22Rv1 (cell line): ENCODE measurements around the gene CATSPER4.

ENCODE experiments used
- H3K27ac ChIP-seq: fragments of 450-650 bp; 2 replicates; pipeline ENCODE4 v1.5.1; 2017
- ZFX ChIP-seq: fragments of 450-650 bp; IDR thresholded peaks from 2 replicates; pipeline ENCODE4 v1.6.1; 2017; ENCODE audit warnings: antibody characterized with exemption, borderline replicate concordance
- TF ChIP-seq, protein P1 (sequence below): fragments of 450-650 bp; IDR thresholded peaks from 2 replicates; pipeline ENCODE4 v1.5.1; 2017; ENCODE audit warnings: mild to moderate bottlenecking

Gene CATSPER4

DNA sequence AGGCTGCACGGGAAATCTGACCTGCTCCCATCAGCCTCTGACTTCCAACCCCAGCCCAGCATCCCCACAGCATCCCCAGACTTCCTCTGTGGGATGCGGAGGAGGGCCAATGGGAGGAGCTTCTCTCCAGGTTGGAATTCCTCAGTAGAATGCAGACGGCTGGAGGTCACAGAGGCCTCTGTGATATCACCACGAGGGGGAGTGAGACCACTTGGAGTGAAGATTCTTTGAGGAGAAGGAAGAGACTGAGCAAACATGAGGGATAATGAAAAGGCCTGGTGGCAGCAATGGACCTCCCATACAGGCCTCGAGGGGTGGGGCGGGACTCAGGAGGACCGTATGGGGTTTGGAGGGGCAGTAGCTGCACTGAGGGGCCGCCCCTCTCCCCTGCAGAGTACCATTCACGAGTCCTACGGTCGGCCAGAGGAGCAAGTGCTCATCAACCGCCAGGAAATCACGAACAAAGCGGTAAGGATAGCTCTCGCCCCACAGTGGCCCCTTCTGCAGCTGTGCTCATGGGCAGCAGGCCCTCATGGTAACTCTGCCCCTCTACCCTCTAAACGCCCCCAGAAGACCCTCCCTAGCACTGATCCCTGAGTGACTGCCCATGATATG lies at the start of gene CATSPER4:
TSS of gene CATSPER4 (plus strand) at position 230 of the 615 bp plus-strand sequence. CDS start at position 256, 26 bp downstream.
- TF ChIP-seq, protein P1, sequence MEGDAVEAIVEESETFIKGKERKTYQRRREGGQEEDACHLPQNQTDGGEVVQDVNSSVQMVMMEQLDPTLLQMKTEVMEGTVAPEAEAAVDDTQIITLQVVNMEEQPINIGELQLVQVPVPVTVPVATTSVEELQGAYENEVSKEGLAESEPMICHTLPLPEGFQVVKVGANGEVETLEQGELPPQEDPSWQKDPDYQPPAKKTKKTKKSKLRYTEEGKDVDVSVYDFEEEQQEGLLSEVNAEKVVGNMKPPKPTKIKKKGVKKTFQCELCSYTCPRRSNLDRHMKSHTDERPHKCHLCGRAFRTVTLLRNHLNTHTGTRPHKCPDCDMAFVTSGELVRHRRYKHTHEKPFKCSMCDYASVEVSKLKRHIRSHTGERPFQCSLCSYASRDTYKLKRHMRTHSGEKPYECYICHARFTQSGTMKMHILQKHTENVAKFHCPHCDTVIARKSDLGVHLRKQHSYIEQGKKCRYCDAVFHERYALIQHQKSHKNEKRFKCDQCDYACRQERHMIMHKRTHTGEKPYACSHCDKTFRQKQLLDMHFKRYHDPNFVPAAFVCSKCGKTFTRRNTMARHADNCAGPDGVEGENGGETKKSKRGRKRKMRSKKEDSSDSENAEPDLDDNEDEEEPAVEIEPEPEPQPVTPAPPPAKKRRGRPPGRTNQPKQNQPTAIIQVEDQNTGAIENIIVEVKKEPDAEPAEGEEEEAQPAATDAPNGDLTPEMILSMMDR: peak; percentile 23
- no peak for TF ChIP-seq ZFX
- H3K27ac ChIP-seq: no peak within 1 kb of the TSS

DNA sequence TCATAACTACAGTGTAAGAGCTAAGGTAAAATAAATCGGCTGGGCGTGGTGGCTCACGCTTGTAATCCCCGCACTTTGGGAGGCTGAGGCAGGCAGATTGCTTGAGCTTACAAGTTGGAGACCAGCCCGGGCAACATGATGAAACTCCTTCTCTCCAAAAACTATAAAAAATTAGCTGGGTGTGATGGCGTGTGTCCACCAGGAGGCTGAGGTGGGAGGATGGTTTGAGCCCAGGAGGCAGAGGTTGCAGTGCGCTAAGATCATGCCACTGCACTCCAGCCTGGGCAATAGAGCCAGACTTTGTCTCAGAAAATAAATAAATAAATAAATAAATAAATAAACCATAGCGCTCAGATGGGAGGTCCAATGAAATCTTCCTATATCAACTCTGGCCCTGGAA lies 48.2 kb upstream of the CATSPER4 start:
- no peak overlapping the region for H3K27ac ChIP-seq
- TF ChIP-seq, protein P1: no peak
- no peak for TF ChIP-seq ZFX

DNA sequence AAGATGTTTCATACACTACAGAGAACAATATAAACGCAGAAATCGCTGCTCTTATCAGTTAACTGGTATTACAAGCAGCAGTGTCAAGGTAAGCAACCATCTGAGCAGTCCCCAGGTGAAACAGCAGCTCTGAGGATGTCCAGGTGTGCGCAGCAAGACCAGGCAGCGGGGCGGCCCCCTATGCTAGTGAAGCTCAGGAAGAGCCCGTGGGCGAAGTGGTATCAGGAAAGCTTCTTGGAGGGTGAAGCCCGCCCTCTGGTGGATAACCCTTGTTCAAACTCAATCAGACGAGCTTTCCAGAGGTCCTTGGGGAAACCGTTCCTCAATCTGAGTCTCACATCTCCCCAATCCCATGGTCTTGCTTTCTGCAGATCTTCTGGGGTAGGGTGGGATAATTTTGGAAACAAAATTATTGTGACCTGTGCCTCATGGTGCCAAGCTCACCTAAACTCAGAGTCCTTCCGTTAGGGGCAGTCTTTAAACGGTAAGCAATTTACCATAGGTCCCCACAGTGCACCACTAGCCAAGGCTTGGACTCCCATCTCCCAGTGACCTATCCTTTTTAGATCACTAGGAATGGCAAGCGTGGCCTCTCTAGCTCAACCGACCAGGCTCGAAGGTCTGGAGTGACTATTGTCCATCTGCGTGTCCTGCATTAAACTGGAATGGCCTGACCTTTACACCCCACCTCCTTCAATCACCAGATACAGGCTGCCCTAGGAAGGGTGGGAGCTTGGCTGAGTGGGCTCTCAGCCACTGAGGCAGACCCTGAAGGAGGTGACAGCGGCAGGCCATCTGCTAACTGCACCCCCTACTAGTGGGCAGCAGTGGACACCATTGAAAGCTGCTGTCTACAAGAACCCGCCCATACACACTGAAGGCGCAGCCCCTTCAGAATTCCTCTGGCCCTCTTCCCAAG lies 45.1 kb upstream of the CATSPER4 start:
- no peak overlapping the region for H3K27ac ChIP-seq
- TF ChIP-seq ZFX: no peak
- TF ChIP-seq, protein P1: peak; percentile 87

DNA sequence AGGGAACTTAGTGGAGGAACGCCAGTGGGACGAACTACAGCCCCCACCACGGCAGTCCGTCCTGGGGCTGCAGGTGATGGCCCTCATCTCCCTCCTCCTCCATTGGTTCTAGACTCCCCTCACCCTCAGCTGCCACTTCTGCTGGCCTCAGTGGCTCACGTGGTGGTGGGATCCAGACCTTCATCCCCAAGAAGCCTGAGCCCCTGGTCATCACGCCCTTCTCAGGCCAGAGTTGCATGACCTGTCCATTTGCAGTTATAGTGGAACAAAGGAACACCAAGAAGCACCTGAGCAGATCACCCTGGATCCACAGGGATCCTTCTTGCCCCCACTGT lies 44.5 kb upstream of the CATSPER4 start:
- no peak for TF ChIP-seq ZFX
- TF ChIP-seq, protein P1: no peak
- no peak overlapping the region for H3K27ac ChIP-seq

DNA sequence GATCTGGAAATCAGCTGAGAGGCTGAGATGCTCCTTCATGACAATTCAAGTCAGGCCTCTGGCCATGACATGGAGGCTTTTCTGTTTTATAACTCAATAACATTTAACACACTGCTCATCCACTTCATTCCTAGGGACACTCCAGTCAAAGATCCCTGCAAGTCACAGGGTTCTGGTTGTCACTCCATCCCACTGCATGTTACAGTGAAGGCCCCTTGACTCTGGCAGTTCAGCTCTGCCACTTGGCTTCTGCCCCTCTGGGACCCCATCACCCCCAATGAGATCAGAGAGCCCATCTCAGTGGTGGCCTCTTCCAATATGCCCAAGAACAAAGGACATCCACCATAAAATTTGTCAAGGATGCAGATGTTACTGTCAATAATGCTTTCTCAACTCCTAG lies 41.5 kb upstream of the CATSPER4 start:
- TF ChIP-seq, protein P1: no peak
- TF ChIP-seq ZFX: no peak
- no peak overlapping the region for H3K27ac ChIP-seq

DNA sequence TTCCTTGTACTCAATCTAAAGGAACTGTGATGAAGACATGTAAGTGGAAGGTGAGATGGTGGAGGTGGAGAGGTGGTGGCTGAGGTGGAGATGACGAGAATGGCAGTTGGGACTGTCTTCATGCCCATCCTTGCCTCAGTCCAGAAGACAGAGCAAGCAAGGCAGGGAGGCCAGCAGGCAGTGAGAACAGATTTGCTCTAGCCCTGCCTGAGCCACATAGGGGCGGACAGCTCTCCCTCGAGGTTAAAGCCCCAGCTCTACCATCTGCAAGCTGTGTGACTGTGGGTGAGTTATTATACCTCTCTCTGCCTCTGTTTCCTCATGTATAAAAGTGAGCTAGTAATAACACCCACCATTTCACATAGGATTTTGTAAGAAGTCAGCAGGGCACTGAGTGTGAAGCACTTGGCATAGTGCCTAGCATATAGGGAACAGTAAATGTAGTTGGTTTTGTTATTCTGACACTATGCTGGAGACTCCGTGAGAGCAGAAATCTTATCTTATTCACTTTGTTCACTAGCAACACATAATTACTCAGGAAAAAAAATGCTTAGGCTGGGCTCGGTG lies 36.4 kb upstream of the CATSPER4 start:
- TF ChIP-seq, protein P1: no peak
- TF ChIP-seq ZFX: no peak
- H3K27ac ChIP-seq: no peak overlapping the region

DNA sequence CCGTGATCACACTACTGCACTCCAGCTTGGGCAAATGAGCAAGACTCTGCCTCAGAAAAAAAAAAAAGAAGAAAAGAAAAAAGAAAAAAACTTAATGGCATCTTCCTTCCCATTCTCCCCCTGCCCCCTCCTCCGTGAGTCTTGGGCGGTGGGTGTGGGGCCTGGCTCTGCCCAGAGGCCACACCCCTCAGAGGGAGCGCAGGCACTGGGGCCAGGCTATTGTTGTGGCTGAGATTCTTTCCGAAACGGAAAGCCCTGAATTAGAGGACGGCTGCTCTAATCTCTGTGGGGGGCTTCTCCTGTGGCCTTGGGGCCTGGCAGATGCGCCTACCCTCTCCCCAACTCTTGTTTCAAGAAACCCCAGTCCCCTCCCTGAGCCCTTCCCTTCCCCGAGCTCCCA lies 35.7 kb upstream of the CATSPER4 start:
- H3K27ac ChIP-seq: no peak overlapping the region
- TF ChIP-seq, protein P1: no peak
- TF ChIP-seq ZFX: no peak
